OCI-LY1 (cell line): ENCODE data around the gene C12orf76.

Experiments used
- EZH2 ChIP-seq: fragments of 200-600 bp; sonication (generic), shearing (Covaris generic); IDR thresholded peaks from 2 replicates; pipeline ENCODE4 v1.8.0; 2017; ENCODE audit warnings: borderline replicate concordance, mixed run types, mild to moderate bottlenecking, antibody characterized with exemption, low read length, moderate library complexity, mixed read lengths
- TF ChIP-seq, protein P1 (sequence below): fragments of 200-600 bp; sonication (generic), shearing (Covaris generic); IDR thresholded peaks from 2 replicates; pipeline ENCODE4 v1.5.1; 2017; ENCODE audit warnings: mild to moderate bottlenecking, antibody characterized with exemption, low read length, moderate library complexity, mixed read lengths

- TF ChIP-seq, protein P1, sequence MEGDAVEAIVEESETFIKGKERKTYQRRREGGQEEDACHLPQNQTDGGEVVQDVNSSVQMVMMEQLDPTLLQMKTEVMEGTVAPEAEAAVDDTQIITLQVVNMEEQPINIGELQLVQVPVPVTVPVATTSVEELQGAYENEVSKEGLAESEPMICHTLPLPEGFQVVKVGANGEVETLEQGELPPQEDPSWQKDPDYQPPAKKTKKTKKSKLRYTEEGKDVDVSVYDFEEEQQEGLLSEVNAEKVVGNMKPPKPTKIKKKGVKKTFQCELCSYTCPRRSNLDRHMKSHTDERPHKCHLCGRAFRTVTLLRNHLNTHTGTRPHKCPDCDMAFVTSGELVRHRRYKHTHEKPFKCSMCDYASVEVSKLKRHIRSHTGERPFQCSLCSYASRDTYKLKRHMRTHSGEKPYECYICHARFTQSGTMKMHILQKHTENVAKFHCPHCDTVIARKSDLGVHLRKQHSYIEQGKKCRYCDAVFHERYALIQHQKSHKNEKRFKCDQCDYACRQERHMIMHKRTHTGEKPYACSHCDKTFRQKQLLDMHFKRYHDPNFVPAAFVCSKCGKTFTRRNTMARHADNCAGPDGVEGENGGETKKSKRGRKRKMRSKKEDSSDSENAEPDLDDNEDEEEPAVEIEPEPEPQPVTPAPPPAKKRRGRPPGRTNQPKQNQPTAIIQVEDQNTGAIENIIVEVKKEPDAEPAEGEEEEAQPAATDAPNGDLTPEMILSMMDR, result no peak
- TF ChIP-seq EZH2, result no peak
Measured at GRCh38 chr12:110028323-110028722, 20.0 kb downstream of the C12orf76 start.
